ENCODE results near the gene LAMP1.
"Not testable (repeated sequence)": the region's sequence is repeated elsewhere in the genome, so short reads cannot be mapped to it uniquely, and the experiment has no call there.

Gene LAMP1

DNA sequence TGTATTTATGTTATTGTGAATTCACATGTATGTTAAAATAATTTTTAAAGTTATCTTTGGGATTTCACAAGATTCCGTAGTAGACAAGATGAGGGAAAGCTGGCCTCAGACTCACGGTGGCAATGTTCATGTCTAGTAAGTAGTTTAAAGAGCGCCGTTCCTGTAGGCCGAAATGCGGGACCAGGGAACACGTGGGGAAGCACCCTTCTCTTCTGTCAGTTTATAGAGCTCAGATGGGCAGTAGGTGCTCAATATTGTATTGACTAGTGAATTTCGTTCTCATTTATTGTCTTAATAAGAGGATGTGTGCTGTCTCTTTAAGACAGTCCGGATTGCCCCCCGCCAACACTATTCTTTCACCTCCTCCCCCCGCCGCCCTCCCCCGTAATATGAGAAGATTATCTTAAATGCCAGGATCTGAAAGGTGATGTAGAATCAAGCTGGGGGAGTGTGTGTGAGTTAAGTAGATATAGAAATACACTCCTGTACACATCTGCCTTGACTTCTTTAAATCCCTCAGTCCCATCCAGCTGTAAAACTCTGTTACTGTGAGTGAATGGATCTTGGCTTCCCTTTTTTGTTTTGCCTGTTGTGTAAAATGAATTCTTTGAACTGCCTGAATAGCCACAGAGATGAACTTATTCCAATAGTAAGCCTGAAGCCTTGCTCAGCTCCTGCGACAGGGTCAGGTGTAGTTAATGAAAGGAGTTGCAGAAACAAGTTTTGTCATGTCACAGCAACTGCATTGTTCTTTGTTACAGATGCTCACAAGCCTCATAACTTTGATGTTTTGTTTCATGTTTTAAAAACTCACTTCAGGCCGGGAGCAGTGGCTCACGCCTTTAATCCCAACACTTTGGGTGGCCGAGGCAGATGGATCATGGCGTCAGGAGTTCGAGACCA is 1.3 kb downstream of the LAMP1 start:
- peak overlapping the region; percentile 69 for H3K4me3 ChIP-seq (ENCODE audit: low read depth, low read length)
- TF ChIP-seq, protein P1, sequence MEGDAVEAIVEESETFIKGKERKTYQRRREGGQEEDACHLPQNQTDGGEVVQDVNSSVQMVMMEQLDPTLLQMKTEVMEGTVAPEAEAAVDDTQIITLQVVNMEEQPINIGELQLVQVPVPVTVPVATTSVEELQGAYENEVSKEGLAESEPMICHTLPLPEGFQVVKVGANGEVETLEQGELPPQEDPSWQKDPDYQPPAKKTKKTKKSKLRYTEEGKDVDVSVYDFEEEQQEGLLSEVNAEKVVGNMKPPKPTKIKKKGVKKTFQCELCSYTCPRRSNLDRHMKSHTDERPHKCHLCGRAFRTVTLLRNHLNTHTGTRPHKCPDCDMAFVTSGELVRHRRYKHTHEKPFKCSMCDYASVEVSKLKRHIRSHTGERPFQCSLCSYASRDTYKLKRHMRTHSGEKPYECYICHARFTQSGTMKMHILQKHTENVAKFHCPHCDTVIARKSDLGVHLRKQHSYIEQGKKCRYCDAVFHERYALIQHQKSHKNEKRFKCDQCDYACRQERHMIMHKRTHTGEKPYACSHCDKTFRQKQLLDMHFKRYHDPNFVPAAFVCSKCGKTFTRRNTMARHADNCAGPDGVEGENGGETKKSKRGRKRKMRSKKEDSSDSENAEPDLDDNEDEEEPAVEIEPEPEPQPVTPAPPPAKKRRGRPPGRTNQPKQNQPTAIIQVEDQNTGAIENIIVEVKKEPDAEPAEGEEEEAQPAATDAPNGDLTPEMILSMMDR (IDR thresholded peaks at IDR 0.05; ENCODE audit: low read depth, low read length), result no peak

DNA sequence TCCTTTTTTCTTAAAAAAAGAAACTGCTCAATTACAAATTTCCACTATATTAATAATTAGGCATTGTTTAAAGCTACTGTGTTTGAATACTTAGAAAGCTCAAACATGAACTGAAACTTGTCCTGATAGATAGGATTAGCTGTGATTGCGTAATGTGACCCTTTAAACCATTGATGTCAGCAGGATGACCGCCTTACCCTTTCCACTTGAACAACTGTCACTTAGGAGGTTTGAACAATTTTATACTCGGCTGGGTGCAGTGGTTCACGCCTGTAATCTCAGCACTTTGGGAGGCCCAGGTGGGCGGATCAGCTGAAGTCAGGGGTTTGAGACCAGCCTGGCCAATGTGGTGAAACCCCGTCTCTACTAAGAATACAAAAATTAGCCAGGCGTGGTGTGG is 2.9 kb downstream of the LAMP1 start:
- TF ChIP-seq, protein P1 (IDR thresholded peaks at IDR 0.05; ENCODE audit: low read depth, low read length), result no peak
- no peak overlapping the region for H3K4me3 ChIP-seq (ENCODE audit: low read depth, low read length)

DNA sequence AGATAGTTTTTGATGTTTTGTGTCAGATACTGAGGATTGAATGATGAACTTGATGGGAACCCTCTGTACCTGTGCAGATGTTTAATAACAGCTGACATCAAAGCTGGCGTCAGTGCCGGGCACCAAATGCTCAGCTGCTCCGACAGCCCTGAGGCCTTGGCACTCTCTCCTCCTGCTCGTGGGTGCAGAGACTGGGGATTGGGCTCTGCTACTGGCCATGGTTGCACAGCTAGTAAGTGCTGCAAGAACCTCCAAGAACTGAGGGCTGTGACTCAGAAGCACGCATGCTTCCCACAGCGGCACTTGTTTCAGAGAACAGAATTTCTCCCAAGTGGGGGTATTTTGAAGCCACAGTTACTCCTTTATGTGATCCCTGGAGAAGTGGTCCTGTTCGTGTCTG is 5.9 kb downstream of the LAMP1 start:
- TF ChIP-seq, protein P1 (IDR thresholded peaks at IDR 0.05; ENCODE audit: low read depth, low read length), result no peak

DNA sequence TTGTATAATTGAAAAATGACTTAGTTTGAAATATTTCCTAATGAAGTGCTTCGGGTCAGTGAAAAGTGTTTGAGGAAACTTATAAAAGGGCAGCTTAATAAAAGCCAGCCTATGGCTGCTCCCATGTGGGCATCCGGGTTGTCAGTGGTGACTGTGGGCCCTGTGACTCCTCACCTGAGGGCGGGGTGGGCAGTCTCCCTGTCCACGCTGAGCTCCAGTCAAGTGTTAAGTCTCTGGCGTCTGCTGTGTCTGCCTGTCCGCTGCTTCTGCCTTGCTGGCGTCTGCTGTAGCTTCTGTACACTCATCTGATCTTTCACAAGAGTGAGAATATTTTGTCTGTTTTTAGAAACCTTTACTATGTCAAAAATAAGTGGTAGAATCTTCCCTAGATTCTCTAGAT is 7.1 kb downstream of the LAMP1 start:
- no peak overlapping the region for H3K4me3 ChIP-seq (ENCODE audit: low read depth, low read length)
- TF ChIP-seq, protein P1 (IDR thresholded peaks at IDR 0.05; ENCODE audit: low read depth, low read length), result no peak

More for the DNA sequence above, 5.9 kb downstream of the LAMP1 start:
- no peak overlapping the region for H3K4me3 ChIP-seq (ENCODE audit: low read depth, low read length)

DNA sequence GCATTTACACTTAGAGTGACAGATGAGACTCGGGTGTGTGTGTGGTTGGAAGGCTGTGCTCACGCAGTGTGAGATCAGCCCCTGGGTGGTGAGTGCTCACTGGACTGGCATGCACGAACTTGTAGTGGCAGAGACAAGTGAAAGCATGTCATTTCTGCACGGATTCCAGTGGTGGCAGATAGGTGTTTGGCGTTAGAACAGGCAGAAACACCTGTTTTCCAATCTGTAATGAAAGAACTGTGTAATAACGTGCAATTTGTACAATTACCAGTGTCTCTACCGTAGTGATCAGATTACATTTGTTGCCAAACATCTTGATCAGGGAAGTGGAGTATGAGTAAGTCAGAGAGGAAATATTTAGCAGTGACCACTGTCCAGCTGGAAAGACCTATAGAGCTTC is 8.2 kb downstream of the LAMP1 start:
- TF ChIP-seq, protein P1 (IDR thresholded peaks at IDR 0.05; ENCODE audit: low read depth, low read length), result no peak
- H3K4me3 ChIP-seq (ENCODE audit: low read depth, low read length), result no peak overlapping the region

DNA sequence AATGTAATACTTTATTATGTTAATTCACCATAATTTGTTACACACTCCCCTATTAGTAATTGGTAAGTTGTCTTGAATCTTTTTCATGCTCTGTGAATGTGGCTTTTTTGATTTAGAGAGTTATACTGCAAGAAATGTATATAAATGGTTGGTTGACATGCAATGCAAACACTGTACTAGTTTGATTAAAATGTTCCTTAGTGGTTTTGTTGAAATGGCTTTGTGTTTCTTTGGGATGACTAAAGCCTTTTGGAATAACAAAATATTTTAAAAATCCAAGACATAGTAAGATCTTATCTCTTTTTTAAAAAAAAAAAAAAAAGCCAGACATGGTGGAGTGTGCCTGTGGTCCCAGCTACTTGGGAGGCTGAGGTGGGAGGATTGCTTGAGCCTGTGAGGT is 10.5 kb downstream of the LAMP1 start:
- no peak overlapping the region for H3K4me3 ChIP-seq (ENCODE audit: low read depth, low read length)
- TF ChIP-seq, protein P1 (IDR thresholded peaks at IDR 0.05; ENCODE audit: low read depth, low read length), result no peak

DNA sequence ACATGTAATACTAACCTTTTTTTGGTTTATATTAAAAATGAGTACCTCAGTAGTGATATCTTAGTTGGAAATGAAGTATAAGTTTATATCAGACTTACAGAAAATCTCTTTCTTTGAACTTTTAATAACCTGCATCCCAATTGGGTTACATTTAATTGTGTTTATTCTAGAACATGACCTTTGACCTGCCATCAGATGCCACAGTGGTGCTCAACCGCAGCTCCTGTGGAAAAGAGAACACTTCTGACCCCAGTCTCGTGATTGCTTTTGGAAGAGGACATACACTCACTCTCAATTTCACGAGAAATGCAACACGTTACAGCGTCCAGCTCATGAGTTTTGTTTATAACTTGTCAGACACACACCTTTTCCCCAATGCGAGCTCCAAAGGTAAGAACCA is 12.4 kb downstream of the LAMP1 start:
- TF ChIP-seq, protein P1 (IDR thresholded peaks at IDR 0.05; ENCODE audit: low read depth, low read length), result no peak
- no peak overlapping the region for H3K4me3 ChIP-seq (ENCODE audit: low read depth, low read length)

DNA sequence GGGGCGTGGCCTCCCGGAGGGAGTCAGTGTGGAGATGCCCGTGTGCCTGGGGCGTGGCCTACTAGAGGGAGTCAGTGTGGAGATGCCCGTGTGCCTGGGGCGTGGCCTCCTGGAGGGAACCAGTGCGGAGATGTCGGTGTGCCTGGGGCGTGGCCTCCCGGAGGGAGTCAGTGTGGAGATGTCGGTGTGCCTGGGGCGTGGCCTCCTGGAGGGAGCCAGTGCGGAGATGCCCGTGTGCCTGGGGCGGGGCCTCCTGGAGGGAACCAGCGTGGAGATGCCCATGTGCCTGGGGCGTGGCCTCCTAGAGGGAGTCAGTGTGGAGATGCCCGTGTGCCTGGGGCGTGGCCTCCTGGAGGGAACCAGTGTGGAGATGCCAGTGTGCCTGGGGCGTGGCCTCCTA is 17.1 kb downstream of the LAMP1 start:
- H3K4me3 ChIP-seq (ENCODE audit: low read depth, low read length), result not testable (repeated sequence)

DNA sequence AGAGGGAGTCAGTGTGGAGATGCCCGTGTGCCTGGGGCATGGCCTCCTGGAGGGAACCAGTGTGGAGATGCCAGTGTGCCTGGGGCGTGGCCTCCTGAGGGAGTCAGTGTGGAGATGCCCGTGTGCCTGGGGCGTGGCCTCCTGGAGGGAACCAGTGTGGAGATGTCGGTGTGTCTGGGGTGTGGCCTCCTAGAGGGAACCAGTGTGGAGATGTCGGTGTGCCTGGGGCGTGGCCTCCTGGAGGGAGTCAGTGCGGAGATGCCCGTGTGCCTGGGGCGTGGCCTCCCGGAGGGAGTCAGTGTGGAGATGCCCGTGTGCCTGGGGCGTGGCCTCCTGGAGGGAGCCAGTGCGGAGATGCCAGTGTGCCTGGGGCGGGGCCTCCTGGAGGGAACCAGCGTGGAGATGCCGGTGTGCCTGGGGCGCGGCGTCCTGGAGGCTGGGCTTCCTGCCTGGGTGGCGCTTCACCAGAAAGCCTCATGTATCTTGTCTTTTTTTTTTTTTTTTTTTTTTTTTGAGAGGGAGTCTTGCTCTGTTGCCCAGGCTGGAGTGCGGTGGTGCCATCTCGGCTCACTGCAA is 17.9 kb downstream of the LAMP1 start:
- H3K4me3 ChIP-seq (ENCODE audit: low read depth, low read length), result not testable (repeated sequence)
